A673 (cell line): ENCODE measurements around the gene VCX.

Experiments used
- EZH2 ChIP-seq: fragments of 200-600 bp; sonication (generic); IDR thresholded peaks from 2 replicates; pipeline ENCODE4 v1.6.1; 2017; ENCODE audit warnings: borderline replicate concordance, low read depth, mild to moderate bottlenecking, mixed read lengths, antibody characterized with exemption, low read length; ENCODE audit not compliant: poor library complexity, severe bottlenecking
- TF ChIP-seq, protein P1 (sequence below): fragments of 300-800, 200-600 bp; sonication (generic); conservative IDR thresholded peaks from 2 replicates; pipeline ENCODE4 v1.5.1; 2017; ENCODE audit warnings: low read depth, mild to moderate bottlenecking, antibody characterized with exemption, low read length, moderate library complexity, mixed read lengths

DNA sequence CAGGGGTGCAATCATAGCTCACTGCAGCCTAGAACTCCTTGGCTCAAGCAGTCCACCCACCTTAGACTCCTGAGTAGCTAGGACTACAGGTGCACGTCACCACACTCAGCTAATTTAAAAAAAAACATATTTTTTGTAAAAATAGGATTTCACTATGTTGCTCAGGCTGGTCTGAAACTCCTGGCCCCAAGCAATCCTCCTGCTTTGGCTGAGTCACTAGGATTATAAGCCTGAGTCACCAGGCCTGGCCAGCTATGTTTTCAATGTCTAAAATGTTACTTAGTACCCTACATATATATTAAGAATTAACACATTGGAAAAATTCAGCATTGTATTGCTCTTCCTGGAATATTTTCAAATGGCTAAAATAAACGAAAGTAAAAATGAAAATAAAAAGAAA lies 46.7 kb downstream of the VCX start:
- TF ChIP-seq EZH2: no peak
- TF ChIP-seq, protein P1, sequence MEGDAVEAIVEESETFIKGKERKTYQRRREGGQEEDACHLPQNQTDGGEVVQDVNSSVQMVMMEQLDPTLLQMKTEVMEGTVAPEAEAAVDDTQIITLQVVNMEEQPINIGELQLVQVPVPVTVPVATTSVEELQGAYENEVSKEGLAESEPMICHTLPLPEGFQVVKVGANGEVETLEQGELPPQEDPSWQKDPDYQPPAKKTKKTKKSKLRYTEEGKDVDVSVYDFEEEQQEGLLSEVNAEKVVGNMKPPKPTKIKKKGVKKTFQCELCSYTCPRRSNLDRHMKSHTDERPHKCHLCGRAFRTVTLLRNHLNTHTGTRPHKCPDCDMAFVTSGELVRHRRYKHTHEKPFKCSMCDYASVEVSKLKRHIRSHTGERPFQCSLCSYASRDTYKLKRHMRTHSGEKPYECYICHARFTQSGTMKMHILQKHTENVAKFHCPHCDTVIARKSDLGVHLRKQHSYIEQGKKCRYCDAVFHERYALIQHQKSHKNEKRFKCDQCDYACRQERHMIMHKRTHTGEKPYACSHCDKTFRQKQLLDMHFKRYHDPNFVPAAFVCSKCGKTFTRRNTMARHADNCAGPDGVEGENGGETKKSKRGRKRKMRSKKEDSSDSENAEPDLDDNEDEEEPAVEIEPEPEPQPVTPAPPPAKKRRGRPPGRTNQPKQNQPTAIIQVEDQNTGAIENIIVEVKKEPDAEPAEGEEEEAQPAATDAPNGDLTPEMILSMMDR: no peak
